Liver (tissue), 3 donors: ENCODE results near the gene GNG3.

ENCODE experiments used
- FOXA2 ChIP-seq: IDR thresholded peaks from 2 replicates; pipeline ENCODE4 v1.6.1; 2016; ENCODE audit warnings: antibody characterized with exemption
- HNF4A ChIP-seq, 2 donors: conservative IDR thresholded peaks; 2 replicates each; pipeline ENCODE4 v1.6.1; 2016; ENCODE audit warnings: antibody characterized with exemption in 2 of 2, mild to moderate bottlenecking in 2 of 2
- JUND ChIP-seq, 2 donors: IDR thresholded peaks; 2 replicates each; pipeline ENCODE4 v1.6.1; 2016; ENCODE audit warnings: antibody characterized with exemption in 2 of 2
- RXRA ChIP-seq, 2 donors: IDR thresholded peaks; 2 replicates each; pipeline ENCODE4 v1.6.1; 2017 to 2018; ENCODE audit warnings: antibody characterized with exemption in 2 of 2, mild to moderate bottlenecking in 1 of 2
- SP1 ChIP-seq: IDR thresholded peaks from 2 replicates; pipeline ENCODE4 v1.6.1; 2018; ENCODE audit warnings: antibody characterized with exemption, mild to moderate bottlenecking
- TAF1 ChIP-seq: conservative IDR thresholded peaks from 2 replicates; pipeline ENCODE4 v1.6.1; 2016; ENCODE audit warnings: antibody characterized with exemption, mild to moderate bottlenecking
- YY1 ChIP-seq: IDR thresholded peaks from 2 replicates; pipeline ENCODE4 v1.6.1; 2016; ENCODE audit warnings: antibody characterized with exemption, mild to moderate bottlenecking
- TF ChIP-seq, protein P1 (sequence below): fragments of 150-350 bp; IDR thresholded peaks from 2 replicates; pipeline ENCODE4 v1.5.1; 2017; ENCODE audit warnings: improper control_type of control experiment, low read depth, low read length; ENCODE audit not compliant: missing input control
- TF ChIP-seq, protein P2 (sequence below): IDR thresholded peaks from 2 replicates; pipeline ENCODE4 v1.6.1; 2016; ENCODE audit warnings: antibody characterized with exemption
- TF ChIP-seq, protein P3 (sequence below): IDR thresholded peaks from 2 replicates; pipeline ENCODE4 v1.6.1; 2016; ENCODE audit warnings: antibody characterized with exemption
- TF ChIP-seq, protein P4 (sequence below): IDR thresholded peaks from 2 replicates; pipeline ENCODE4 v1.6.1; 2016; ENCODE audit warnings: antibody characterized with exemption
- TF ChIP-seq, protein P5 (sequence below): IDR thresholded peaks from 2 replicates; pipeline ENCODE4 v1.6.1; 2016; ENCODE audit warnings: antibody characterized with exemption, mild to moderate bottlenecking
- donor health status: healthy.
- donor health status: healthy.

DNA sequence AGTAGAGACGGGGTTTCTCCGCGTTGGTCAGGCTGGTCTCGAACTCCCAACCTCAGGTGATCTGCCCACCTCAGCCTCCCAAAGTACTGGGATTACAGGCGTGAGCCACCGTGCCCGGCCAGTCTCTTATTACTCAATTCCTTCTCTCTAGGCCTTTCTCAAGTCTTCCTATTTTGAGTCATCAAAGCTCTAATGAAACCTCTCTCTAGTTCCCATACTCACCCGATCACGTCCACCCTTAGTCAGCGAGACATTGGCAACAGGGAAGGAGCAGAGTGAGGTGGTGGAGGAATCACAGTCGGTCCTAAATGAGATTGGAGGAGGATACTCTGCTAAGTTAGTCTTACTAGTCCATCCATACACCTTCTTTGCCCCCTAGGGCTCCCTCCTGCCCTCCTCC is 5.2 kb upstream of the GNG3 start:
- TF ChIP-seq, protein P1, sequence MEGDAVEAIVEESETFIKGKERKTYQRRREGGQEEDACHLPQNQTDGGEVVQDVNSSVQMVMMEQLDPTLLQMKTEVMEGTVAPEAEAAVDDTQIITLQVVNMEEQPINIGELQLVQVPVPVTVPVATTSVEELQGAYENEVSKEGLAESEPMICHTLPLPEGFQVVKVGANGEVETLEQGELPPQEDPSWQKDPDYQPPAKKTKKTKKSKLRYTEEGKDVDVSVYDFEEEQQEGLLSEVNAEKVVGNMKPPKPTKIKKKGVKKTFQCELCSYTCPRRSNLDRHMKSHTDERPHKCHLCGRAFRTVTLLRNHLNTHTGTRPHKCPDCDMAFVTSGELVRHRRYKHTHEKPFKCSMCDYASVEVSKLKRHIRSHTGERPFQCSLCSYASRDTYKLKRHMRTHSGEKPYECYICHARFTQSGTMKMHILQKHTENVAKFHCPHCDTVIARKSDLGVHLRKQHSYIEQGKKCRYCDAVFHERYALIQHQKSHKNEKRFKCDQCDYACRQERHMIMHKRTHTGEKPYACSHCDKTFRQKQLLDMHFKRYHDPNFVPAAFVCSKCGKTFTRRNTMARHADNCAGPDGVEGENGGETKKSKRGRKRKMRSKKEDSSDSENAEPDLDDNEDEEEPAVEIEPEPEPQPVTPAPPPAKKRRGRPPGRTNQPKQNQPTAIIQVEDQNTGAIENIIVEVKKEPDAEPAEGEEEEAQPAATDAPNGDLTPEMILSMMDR: no peak
- no peak for TF ChIP-seq YY1
- TF ChIP-seq, protein P2, sequence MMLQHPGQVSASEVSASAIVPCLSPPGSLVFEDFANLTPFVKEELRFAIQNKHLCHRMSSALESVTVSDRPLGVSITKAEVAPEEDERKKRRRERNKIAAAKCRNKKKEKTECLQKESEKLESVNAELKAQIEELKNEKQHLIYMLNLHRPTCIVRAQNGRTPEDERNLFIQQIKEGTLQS: no peak
- no peak for TF ChIP-seq JUND (IDR thresholded peaks at IDR 0.05)
- TF ChIP-seq RXRA (IDR thresholded peaks at IDR 0.05): no peak
- TF ChIP-seq, protein P3, sequence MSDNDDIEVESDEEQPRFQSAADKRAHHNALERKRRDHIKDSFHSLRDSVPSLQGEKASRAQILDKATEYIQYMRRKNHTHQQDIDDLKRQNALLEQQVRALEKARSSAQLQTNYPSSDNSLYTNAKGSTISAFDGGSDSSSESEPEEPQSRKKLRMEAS: no peak
- TF ChIP-seq, protein P4, sequence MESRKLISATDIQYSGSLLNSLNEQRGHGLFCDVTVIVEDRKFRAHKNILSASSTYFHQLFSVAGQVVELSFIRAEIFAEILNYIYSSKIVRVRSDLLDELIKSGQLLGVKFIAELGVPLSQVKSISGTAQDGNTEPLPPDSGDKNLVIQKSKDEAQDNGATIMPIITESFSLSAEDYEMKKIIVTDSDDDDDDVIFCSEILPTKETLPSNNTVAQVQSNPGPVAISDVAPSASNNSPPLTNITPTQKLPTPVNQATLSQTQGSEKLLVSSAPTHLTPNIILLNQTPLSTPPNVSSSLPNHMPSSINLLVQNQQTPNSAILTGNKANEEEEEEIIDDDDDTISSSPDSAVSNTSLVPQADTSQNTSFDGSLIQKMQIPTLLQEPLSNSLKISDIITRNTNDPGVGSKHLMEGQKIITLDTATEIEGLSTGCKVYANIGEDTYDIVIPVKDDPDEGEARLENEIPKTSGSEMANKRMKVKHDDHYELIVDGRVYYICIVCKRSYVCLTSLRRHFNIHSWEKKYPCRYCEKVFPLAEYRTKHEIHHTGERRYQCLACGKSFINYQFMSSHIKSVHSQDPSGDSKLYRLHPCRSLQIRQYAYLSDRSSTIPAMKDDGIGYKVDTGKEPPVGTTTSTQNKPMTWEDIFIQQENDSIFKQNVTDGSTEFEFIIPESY: no peak
- no peak for TF ChIP-seq HNF4A (conservative IDR thresholded peaks at IDR 0.05)
- no peak for TF ChIP-seq FOXA2
- TF ChIP-seq, protein P5, sequence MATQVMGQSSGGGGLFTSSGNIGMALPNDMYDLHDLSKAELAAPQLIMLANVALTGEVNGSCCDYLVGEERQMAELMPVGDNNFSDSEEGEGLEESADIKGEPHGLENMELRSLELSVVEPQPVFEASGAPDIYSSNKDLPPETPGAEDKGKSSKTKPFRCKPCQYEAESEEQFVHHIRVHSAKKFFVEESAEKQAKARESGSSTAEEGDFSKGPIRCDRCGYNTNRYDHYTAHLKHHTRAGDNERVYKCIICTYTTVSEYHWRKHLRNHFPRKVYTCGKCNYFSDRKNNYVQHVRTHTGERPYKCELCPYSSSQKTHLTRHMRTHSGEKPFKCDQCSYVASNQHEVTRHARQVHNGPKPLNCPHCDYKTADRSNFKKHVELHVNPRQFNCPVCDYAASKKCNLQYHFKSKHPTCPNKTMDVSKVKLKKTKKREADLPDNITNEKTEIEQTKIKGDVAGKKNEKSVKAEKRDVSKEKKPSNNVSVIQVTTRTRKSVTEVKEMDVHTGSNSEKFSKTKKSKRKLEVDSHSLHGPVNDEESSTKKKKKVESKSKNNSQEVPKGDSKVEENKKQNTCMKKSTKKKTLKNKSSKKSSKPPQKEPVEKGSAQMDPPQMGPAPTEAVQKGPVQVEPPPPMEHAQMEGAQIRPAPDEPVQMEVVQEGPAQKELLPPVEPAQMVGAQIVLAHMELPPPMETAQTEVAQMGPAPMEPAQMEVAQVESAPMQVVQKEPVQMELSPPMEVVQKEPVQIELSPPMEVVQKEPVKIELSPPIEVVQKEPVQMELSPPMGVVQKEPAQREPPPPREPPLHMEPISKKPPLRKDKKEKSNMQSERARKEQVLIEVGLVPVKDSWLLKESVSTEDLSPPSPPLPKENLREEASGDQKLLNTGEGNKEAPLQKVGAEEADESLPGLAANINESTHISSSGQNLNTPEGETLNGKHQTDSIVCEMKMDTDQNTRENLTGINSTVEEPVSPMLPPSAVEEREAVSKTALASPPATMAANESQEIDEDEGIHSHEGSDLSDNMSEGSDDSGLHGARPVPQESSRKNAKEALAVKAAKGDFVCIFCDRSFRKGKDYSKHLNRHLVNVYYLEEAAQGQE: no peak
- no peak for TF ChIP-seq TAF1
- no peak for TF ChIP-seq SP1
